Spleen (tissue), 11 donors: Measurements from ENCODE around the gene KCNH4. TPM values are rescaled to one million over a fixed set of nuclear protein-coding genes. Genes with fewer than 3 reads are reported as not detected.

Source experiments
- DNase-seq: peaks from one replicate; pipeline ENCODE4 v3.0.0-alpha.2; 2020
- H3K27ac ChIP-seq, 8 donors: fragments of 200-600 bp; sonication (generic) in 7 of 8; 1 replicate in 4 of 8; 2 replicates in 4 of 8; pipeline versions ENCODE4 v1.5.0 to v1.8.0; 2016 to 2021; ENCODE audit warnings: inconsistent platforms in 4 of 8, mild to moderate bottlenecking in 4 of 8, moderate library complexity in 1 of 8
- H3K27me3 ChIP-seq, 7 donors: fragments of 200-600 bp; sonication (generic) in 6 of 7; replicated peaks in 1 of 7; 1 replicate in 4 of 7; 2 replicates in 3 of 7; pipeline versions ENCODE4 v1.5.0 to v1.8.0; 2016 to 2021; ENCODE audit warnings: inconsistent platforms in 3 of 7, mild to moderate bottlenecking in 1 of 7
- H3K36me3 ChIP-seq, 6 donors: fragments of 200-600 bp; sonication (generic) in 5 of 6; 1 replicate in 4 of 6; 2 replicates in 2 of 6; pipeline versions ENCODE4 v1.5.0 to v1.8.0; 2016 to 2021; ENCODE audit warnings: inconsistent platforms in 2 of 6
- H3K4me1 ChIP-seq, 6 donors: fragments of 200-600 bp; sonication (generic) in 5 of 6; 1 replicate in 3 of 6; 2 replicates in 3 of 6; pipeline versions ENCODE4 v1.5.0 to v1.8.0; 2016 to 2021; ENCODE audit warnings: inconsistent platforms in 3 of 6
- H3K4me3 ChIP-seq, 8 donors: fragments of 200-600 bp; sonication (generic) in 7 of 8; 1 replicate in 4 of 8; 2 replicates in 4 of 8; pipeline versions ENCODE4 v1.5.0 to v1.8.0; 2016 to 2021; ENCODE audit warnings: inconsistent platforms in 4 of 8, mild to moderate bottlenecking in 4 of 8, moderate library complexity in 2 of 8
- H3K9me3 ChIP-seq, 8 donors: fragments of 200-600 bp; sonication (generic) in 7 of 8; 1 replicate in 4 of 8; 2 replicates in 4 of 8; pipeline versions ENCODE4 v1.5.0 to v1.8.0; 2016 to 2021; ENCODE audit warnings: inconsistent platforms in 4 of 8
- CTCF ChIP-seq, 11 experiments: fragments of 200-600 bp in 7 of 11; fragments of 450-650 bp in 4 of 11; sonication (generic) in 4 of 11; IDR thresholded peaks in 8 of 11; conservative IDR thresholded peaks in 3 of 11; 1 replicate in 7 of 11; 2 replicates in 4 of 11; pipeline versions ENCODE4 v1.4.0 to v1.8.0; 2016 to 2021; ENCODE audit warnings: antibody characterized with exemption in 11 of 11, inconsistent platforms in 4 of 11, mild to moderate bottlenecking in 1 of 11
- POLR2A ChIP-seq, 3 donors: fragments of 450-650 bp; IDR thresholded peaks; one replicate each; pipeline ENCODE4 v1.5.1; 2017; ENCODE audit warnings: antibody characterized with exemption in 3 of 3, mild to moderate bottlenecking in 1 of 3
- POLR2AphosphoS5 ChIP-seq, 3 donors: sonication (generic); formaldehyde crosslinking; IDR thresholded peaks; one replicate each; pipeline ENCODE4 v1.5.1; 2017; ENCODE audit warnings: antibody characterized with exemption in 3 of 3
- WGBS, 5 donors: extraction: QIAGEN DNeasy Blood & Tissue Kit in 3 of 5; methylation state at CpG; one replicate each; pipeline versions ENCODE4 v1.1.5 to v1.1.7; 2013 to 2018; 5-methylcytosine and 5-hydroxymethylcytosine counted together
- intact Hi-C: fragments of 100-400 bp; cut with DNase I; formaldehyde crosslinking; loops from one replicate; pipeline ENCODE4 v1.15.0; 2023; ENCODE audit warnings: low total_unique reads
- polyA plus RNA-seq, 3 donors: library from polyadenylated mRNA; stranded (reverse); fragments of 200-250 nt; gene quantifications; one replicate each; pipeline ENCODE4 v1.2.1, GENCODE V29; 2013
- total RNA-seq, 7 donors: library from RNA; depleted of rRNA in 3 of 7; stranded (reverse); fragments of >200 nt in 3 of 7; fragmentation: NEBNext Ultra II Directional in 4 of 7; extraction: Animal tissue kit (Norgen Biotek cat#: 25700) in 4 of 7; gene quantifications; one replicate each; pipeline versions ENCODE4 v1.1.0 to v1.2.1, GENCODE V29; 2016 to 2021
- donor health status: healthy with polysubstance abuse.
- donor health status: DM: no; HTN: no; CAD: no; lungs with moderate emphysema.
- donor health status: DM: no; HTN: no; CAD: no.
- donor health status: Bipolar disorder and iron deficiency.
- donor health status: healthy.
- donor health status: DM: no; HTN: no; CAD: no.
- donor health status: DM: yes; HTN: yes; CAD: no.

The KCNH4 gene
- total and polyA plus RNA-seq, 10 donors = 0.14 to 0.52 (median 0.24) TPM

- Histone ChIP-seq H3K4me3 (no peak overlapping the region), H3K9me3 (no peaks in the 10 kb centered on the region), H3K4me1 (no peaks in the 10 kb centered on the region), H3K27me3 (no peaks in the 10 kb centered on the region), H3K36me3 (no peaks in the 10 kb centered on the region), H3K27ac (no peak overlapping the region)
- no peak for DNase-seq
- no peak for TF ChIP-seq POLR2A (IDR thresholded peaks at IDR 0.05)
- no peak for TF ChIP-seq POLR2AphosphoS5 (IDR thresholded peaks at IDR 0.05)
- TF ChIP-seq CTCF (IDR thresholded peaks at IDR 0.05 in 8 of 11, conservative IDR thresholded peaks at IDR 0.05 in 3 of 11) = no peak
- intact Hi-C loops = no loop called here
- WGBS, 5 donors = 93 to 100% (median 97%) methylated on average over 2 to 29 of the region's 29 CpGs
Measured at GRCh38 chr17:42169351-42169750, 11.6 kb downstream of the KCNH4 start.

GRCh38 chr17:42167807-42168206 lies 13.1 kb downstream of the KCNH4 start:
- H3K36me3 ChIP-seq = no peaks in the 10 kb centered on the region
- TF ChIP-seq POLR2AphosphoS5 (IDR thresholded peaks at IDR 0.05) (no peak), CTCF (IDR thresholded peaks at IDR 0.05 in 8 of 11, conservative IDR thresholded peaks at IDR 0.05 in 3 of 11) (no peak), POLR2A (IDR thresholded peaks at IDR 0.05) (no peak)
- H3K4me3 ChIP-seq = no peak overlapping the region
- no peaks in the 10 kb centered on the region for H3K27me3 ChIP-seq
- H3K9me3 ChIP-seq = no peaks in the 10 kb centered on the region
- DNase-seq = no peak
- no peaks in the 10 kb centered on the region for H3K4me1 ChIP-seq
- no peak overlapping the region for H3K27ac ChIP-seq
- intact Hi-C loops = no loop called here
- WGBS, 5 donors = 84 to 93% (median 92%) methylated on average over 8 of the region's 8 CpGs

- DNase-seq = no peak
- 92 to 96% (median 94%) methylated on average over 16 to 19 of the region's 19 CpGs for WGBS, 5 donors
- intact Hi-C loops = no loop called here
- no peak for TF ChIP-seq POLR2AphosphoS5 (IDR thresholded peaks at IDR 0.05)
- no peak for TF ChIP-seq CTCF (IDR thresholded peaks at IDR 0.05 in 8 of 11, conservative IDR thresholded peaks at IDR 0.05 in 3 of 11)
- TF ChIP-seq POLR2A (IDR thresholded peaks at IDR 0.05) = no peak
- peaks cover 0 to 14% (median 0%) of the 10 kb centered on the region in 6 donors for H3K4me1 ChIP-seq
- H3K4me3 ChIP-seq = no peak overlapping the region
- H3K36me3 ChIP-seq = no peaks in the 10 kb centered on the region
- H3K27ac ChIP-seq = no peak overlapping the region
- no peaks in the 10 kb centered on the region for H3K9me3 ChIP-seq
- H3K27me3 ChIP-seq = no peaks in the 10 kb centered on the region
Measured at GRCh38 chr17:42166196-42166763, 14.7 kb downstream of the KCNH4 start.

- TF ChIP-seq POLR2AphosphoS5 (IDR thresholded peaks at IDR 0.05) (no peak), POLR2A (IDR thresholded peaks at IDR 0.05) (no peak), CTCF (IDR thresholded peaks at IDR 0.05 in 8 of 11, conservative IDR thresholded peaks at IDR 0.05 in 3 of 11) (no peak)
- H3K4me3 ChIP-seq = no peak overlapping the region
- H3K27ac ChIP-seq = no peak overlapping the region
- H3K4me1 ChIP-seq = peaks cover 0 to 16% (median 0%) of the 10 kb centered on the region in 6 donors
- H3K9me3 ChIP-seq = no peaks in the 10 kb centered on the region
- no peaks in the 10 kb centered on the region for H3K27me3 ChIP-seq
- 86 to 96% (median 92%) methylated on average over 6 of the region's 6 CpGs for WGBS, 5 donors
- no peak for DNase-seq
- intact Hi-C loops = no loop called here
- no peaks in the 10 kb centered on the region for H3K36me3 ChIP-seq
Measured at GRCh38 chr17:42165751-42166150, 15.2 kb downstream of the KCNH4 start.
